ENCODE results near the gene ARHGDIB.

The ARHGDIB gene

GRCh38 chr12:14893506-14894250, 67.7 kb downstream of the ARHGDIB start:
- no peak for DNase-seq (ENCODE audit: low read depth)

DNA sequence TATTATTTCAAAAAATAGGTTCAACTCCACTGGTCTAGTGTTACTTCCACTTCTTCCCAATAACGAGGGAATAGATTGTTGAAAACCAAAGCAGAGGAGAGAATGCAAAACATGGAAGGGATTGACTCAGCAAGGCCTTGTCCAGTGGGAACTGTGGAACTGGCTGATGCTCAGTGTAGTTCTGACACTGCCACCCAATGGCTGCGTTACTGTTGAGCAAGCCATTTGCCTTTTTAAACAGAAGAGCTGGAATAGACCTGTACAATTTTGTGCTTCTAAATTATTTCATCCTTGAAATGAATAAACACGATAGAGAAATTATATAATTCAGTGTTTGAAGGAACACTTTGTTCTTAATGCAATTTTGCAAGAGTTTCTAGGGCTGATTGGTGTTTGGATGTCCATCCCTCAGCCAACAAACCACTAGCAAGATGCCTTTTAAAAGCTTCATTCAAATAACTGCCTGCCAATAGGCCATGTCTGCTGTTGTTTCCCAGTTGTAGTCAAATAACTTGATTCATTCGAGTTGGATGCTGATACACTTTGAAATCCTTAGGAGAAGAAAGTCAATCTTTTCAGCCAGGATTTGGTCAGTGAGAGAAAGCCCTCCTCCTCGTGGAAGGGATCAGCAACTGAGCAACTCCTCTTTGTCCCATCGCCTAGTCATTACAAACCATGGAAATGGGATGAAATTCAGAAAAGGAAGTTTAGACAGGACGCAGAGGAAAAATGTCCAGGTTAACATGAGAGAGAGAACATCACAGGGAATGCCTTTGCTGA, 68.5 kb downstream of the ARHGDIB start:
- no peak for DNase-seq (ENCODE audit: low read depth)

All from stimulated activated CD8-positive, alpha-beta memory T cell treated with anti-CD3 and anti-CD28 coated beads, Interleukin-4, amount 100 ng/mL, for 24 hours (primary cell).